ENCODE results near the gene TAS2R43.
"Not testable (repeated sequence)": the region's sequence is repeated elsewhere in the genome, so short reads cannot be mapped to it uniquely, and the experiment has no call there.

Gene TAS2R43

DNA sequence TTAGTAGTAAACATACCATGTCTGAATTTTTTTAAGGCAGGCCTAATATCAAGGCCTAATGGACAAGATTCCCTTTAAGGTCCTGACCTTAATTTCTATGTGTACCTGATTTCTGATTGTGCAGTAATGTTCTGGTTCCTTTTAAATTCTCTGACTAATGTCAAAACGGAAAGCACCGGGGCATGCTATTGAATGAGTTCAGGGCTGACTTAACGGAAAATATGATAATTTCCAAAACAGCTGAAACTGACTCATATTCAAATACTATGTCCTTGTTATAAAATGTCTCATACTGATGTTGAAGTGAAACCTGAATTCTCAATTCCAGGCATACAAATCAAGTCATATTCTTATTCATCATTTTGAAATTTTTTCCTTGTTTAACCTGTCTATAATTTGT is 6.7 kb downstream of the TAS2R43 start:
- H3K27ac Mint-ChIP-seq, result no peak overlapping the region
- H3K36me3 Mint-ChIP-seq, result peaks cover 11% of the 10 kb centered on the region
- H3K9me3 Mint-ChIP-seq, result peaks cover 11% of the 10 kb centered on the region
- no peak for DNase-seq
- CTCF ChIA-PET, result no interaction called here
- H3K4me1 Mint-ChIP-seq, result no peaks in the 10 kb centered on the region
- no peak overlapping the region for H3K4me3 Mint-ChIP-seq
- no peaks in the 10 kb centered on the region for H3K27me3 Mint-ChIP-seq

DNA sequence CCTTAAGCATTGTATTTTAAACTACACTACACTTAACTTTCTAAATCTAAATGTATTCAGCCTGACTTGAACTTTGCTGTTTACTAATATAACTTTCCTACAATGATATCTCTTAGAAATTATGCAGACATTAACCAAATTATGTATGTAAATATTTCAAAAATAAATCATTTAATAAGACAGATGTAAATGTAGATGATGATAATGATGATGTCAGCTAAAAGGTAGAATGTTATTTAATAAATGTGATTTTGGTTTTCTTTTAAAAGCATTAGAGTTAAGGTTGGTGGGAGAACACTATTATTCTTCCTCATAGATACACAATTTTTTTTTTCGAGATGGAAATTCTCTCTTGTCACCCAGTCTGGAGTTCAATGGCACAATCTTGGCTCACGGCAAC is 10.1 kb downstream of the TAS2R43 start:
- CTCF ChIA-PET, result no interaction called here
- H3K27ac Mint-ChIP-seq, result no peak overlapping the region

DNA sequence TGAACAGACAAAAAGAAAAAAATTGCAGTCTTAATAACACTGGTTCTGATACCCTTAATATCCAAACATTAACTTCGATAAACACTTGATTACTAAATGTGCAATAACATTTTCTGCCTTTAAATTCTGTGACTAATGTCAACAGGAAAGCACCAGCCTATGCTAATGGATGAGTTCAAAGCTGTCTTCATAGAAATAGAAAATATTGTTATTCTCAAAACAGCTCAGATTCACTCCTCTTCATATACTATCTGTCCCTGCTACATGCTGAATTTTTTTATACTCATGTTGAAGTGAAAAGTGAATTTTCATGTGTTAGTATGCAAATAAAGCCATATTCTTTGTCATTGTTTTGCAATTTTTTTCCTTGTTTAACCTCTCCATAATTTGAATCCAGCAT is 13.9 kb downstream of the TAS2R43 start:
- DNase-seq, result no peak
- CTCF ChIA-PET, result no interaction called here
- Mint-ChIP-seq H3K27me3 (no peaks in the 10 kb centered on the region), H3K36me3 (peaks cover 10% of the 10 kb centered on the region), H3K9me3 (peaks cover 6% of the 10 kb centered on the region), H3K27ac (no peak overlapping the region), H3K4me1 (no peaks in the 10 kb centered on the region), H3K4me3 (no peak overlapping the region)

More for the DNA sequence above, 10.1 kb downstream of the TAS2R43 start:
- peaks cover 13% of the 10 kb centered on the region for H3K9me3 Mint-ChIP-seq
- no peak for DNase-seq
- H3K4me1 Mint-ChIP-seq, result no peaks in the 10 kb centered on the region
- peaks cover 14% of the 10 kb centered on the region for H3K36me3 Mint-ChIP-seq
- no peak overlapping the region for H3K4me3 Mint-ChIP-seq
- H3K27me3 Mint-ChIP-seq, result no peaks in the 10 kb centered on the region

DNA sequence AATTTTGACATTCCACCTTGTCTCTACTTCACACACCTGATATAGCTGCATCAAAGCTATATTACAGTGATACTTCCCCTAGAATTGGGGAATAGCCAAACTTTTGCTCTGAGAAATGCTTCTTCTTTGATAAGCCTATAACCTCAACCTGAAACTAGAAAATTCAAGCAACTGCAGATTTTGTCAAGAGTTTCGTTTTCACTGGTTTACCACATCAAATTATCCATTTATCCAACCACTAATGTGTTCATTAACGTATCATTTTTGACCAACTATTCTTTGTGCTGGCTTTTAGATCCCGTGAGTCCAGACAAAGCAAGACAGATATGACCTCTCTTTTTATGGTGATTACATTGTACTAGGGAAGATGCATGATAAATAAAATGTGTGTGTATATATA is 16.5 kb downstream of the TAS2R43 start:
- Mint-ChIP-seq H3K9me3 (peaks cover 2% of the 10 kb centered on the region), H3K36me3 (peaks cover 10% of the 10 kb centered on the region), H3K4me3 (no peak overlapping the region), H3K4me1 (no peaks in the 10 kb centered on the region), H3K27me3 (no peaks in the 10 kb centered on the region), H3K27ac (no peak overlapping the region)
- CTCF ChIA-PET, result no interaction called here
- DNase-seq, result no peak

DNA sequence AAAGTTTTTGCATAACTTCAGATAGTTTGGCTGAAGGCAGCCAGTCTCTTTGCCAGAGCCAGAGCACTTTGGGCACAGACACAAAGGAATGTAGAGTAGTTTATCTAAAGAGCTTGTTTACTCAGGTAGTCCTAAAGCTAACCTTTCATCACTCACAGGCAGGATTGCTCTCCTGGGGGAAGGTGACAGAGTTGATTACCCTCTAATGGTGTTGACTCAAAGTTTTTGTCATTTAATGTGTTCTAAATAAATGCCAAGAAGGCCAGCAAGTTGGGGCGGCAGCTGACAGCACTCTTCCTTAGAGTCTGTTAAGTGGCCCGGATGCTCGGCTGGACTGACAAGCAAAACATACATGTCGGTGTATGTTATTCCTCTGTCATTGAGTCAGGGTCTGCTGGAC is 20.7 kb downstream of the TAS2R43 start:
- Mint-ChIP-seq H3K9me3 (no peaks in the 10 kb centered on the region), H3K4me3 (no peak overlapping the region), H3K4me1 (no peaks in the 10 kb centered on the region), H3K36me3 (peaks cover 13% of the 10 kb centered on the region), H3K27ac (no peak overlapping the region), H3K27me3 (no peaks in the 10 kb centered on the region)
- no peak for DNase-seq
- CTCF ChIA-PET, result no interaction called here

DNA sequence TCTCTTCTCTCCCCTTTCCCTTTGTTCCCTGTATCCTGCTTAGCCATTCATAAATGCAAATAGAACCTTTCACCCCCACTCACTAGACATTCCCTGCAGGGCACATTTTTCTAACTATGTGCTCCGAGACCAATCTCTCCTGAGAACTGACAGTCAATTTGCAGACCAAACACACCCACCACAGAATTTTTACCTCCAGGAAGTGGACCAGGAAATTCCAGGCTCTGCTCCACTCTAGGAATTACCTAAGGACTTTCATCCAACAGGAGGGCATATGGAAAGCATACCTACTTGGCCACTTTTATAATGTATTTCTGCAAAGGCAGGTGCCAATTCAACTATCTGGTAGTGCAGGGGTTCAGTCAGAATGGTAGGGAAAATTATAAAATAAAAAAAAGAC is 21.1 kb downstream of the TAS2R43 start:
- no peaks in the 10 kb centered on the region for H3K9me3 Mint-ChIP-seq
- no peaks in the 10 kb centered on the region for H3K27me3 Mint-ChIP-seq
- H3K4me1 Mint-ChIP-seq, result no peaks in the 10 kb centered on the region
- H3K36me3 Mint-ChIP-seq, result peaks cover 13% of the 10 kb centered on the region
- no peak for DNase-seq
- H3K4me3 Mint-ChIP-seq, result no peak overlapping the region
- CTCF ChIA-PET, result no interaction called here
- no peak overlapping the region for H3K27ac Mint-ChIP-seq

DNA sequence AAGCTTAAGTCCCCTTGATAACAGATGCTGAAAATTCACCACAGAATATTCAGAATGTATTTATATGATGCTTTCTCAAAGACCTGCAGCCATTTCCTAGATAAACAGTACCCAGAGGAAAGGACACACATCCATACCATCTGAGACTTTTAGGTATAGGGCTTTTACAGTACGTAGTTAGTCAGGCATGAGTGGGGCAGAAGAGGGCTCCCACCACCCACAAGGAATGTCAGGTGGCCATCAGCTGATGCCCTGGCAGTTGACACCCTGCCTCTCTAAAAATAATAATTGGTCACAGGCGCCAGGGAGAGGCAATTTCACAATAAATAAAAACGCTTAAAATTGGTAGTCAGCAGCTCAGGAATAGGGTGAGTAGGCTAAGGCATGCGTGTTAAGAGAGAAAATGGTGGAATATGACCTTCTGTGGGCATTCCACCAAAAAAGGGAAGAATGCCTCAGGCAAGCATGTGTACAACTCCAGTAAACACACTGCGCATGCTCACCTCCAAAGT is 22.2 kb downstream of the TAS2R43 start:
- CTCF ChIA-PET, result no interaction called here
- no peak for DNase-seq
- H3K4me1 Mint-ChIP-seq, result no peaks in the 10 kb centered on the region
- no peak overlapping the region for H3K27ac Mint-ChIP-seq
- H3K4me3 Mint-ChIP-seq, result no peak overlapping the region
- H3K36me3 Mint-ChIP-seq, result peaks cover 13% of the 10 kb centered on the region
- H3K27me3 Mint-ChIP-seq, result no peaks in the 10 kb centered on the region
- no peaks in the 10 kb centered on the region for H3K9me3 Mint-ChIP-seq

DNA sequence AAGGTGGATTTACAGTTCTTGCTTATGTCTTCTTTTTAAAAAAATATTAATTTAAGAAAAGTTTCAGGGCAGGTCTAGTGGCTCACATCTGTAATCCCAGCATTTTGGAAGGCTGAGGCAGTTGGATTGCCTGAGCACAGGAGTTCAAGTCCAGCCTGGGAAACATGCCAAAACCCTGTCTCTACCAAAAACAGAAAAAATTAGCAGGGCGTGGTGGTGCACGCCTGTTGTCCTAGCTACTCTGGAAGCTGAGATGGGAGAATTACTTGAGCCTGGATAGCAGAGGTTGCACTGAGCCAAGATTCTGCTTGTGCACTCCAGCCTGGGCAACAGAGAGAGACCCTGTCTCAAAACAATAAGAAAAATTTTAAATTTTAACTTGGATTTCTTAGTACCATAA is 24.6 kb downstream of the TAS2R43 start:
- no peak for DNase-seq
- no peaks in the 10 kb centered on the region for H3K4me1 Mint-ChIP-seq

DNA sequence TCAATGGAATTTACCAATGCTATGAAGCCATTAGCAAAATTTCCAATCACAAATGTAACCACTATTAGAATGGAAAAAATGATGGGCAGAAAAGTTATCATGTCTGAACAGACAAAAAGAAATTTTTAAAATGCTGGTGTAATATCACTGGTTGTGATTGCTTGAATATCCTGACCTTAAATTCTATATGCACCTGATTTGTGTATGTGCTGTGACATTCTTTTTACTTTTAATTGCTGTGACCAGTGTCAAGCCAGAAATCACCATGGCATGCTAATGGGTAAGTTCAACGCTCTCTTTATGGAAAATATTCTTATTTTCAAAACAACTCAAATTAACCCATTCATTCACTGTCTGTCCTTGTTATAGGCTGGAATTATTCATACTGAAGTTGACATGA is 29.9 kb downstream of the TAS2R43 start, which contains the start of gene TAS2R46:
Gene TAS2R46, minus strand, starts transcription at position 101 of the 400 bp plus-strand sequence. Its CDS starts 0 bp downstream, at position 101.
- H3K9me3 Mint-ChIP-seq, DNase-seq, H3K36me3 Mint-ChIP-seq, H3K4me1 Mint-ChIP-seq, H3K27me3 Mint-ChIP-seq, CTCF ChIA-PET, H3K4me3 Mint-ChIP-seq, H3K27ac Mint-ChIP-seq: not testable (repeated sequence)

More for the DNA sequence above, 24.6 kb downstream of the TAS2R43 start:
- no peak overlapping the region for H3K27ac Mint-ChIP-seq
- peaks cover 10% of the 10 kb centered on the region for H3K36me3 Mint-ChIP-seq
- no peak overlapping the region for H3K4me3 Mint-ChIP-seq
- H3K27me3 Mint-ChIP-seq, result no peaks in the 10 kb centered on the region
- no peaks in the 10 kb centered on the region for H3K9me3 Mint-ChIP-seq
- CTCF ChIA-PET, result no interaction called here

DNA sequence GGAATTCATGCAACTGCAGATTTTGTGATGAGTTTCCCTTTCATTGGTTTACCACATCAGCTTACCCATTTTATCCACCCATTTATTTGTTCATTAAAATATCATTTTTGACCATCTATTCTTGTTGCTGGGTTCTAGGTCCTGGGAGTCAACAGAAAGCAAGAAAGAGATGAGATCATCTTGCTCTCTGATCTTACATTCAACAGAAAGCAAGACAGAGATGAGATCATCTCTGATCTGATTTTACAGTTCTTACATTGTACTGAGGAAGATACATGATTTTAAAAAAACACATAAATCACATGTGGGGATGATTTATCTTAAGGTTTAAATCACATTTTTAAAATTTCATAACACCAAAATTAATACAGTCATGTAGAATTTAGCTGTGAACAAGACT is 32.3 kb downstream of the TAS2R43 start:
- DNase-seq, result no peak
- no peaks in the 10 kb centered on the region for H3K4me1 Mint-ChIP-seq
- H3K9me3 Mint-ChIP-seq, result no peaks in the 10 kb centered on the region
- no peaks in the 10 kb centered on the region for H3K27me3 Mint-ChIP-seq
- CTCF ChIA-PET, result no interaction called here
- no peak overlapping the region for H3K4me3 Mint-ChIP-seq
- H3K27ac Mint-ChIP-seq, result no peak overlapping the region
- peaks cover 4% of the 10 kb centered on the region for H3K36me3 Mint-ChIP-seq

DNA sequence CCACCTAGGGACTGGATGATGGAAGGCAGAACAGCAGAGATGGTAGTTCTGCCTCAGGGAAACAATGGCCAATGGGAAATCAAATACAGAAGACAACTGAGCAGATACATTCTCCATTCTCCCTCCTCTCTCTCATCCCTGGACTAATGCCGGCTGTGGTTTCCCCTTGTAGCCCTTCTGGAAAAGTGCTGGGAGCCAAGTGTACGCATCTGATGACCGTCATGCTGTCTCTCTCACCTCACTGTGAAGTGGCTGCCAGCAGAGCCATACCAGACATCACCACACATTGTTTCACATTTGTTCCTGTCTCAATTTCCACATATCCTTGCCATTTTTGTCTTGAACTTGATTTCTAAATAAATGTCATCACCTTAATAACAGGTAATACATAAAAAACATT is 33.1 kb downstream of the TAS2R43 start:
- DNase-seq, result no peak
- no peak overlapping the region for H3K4me3 Mint-ChIP-seq
- CTCF ChIA-PET, result no interaction called here
- no peaks in the 10 kb centered on the region for H3K9me3 Mint-ChIP-seq
- peaks cover 4% of the 10 kb centered on the region for H3K36me3 Mint-ChIP-seq
- H3K4me1 Mint-ChIP-seq, result no peaks in the 10 kb centered on the region
- no peak overlapping the region for H3K27ac Mint-ChIP-seq
- no peaks in the 10 kb centered on the region for H3K27me3 Mint-ChIP-seq

DNA sequence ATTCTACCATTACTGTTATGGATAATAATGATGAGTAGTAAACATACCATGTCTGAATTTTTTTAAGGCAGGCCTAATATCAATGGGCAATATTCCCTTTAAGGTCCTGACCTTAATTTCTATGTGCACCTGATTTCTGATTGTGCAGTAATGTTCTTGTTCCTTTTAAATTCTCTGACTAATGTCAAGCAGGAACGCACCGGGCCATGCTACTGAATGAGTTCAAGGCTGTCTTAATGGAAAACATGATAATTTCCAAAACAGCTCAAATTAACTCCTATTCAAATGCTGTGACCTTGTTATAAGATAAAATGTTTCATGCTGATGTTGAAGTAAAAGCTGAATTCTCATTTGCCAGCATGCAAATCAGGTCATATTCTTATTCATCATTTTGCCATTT is 36.8 kb downstream of the TAS2R43 start:
- no peak for DNase-seq
- Mint-ChIP-seq H3K27me3 (no peaks in the 10 kb centered on the region), H3K4me3 (no peak overlapping the region), H3K36me3 (peaks cover 12% of the 10 kb centered on the region), H3K9me3 (peaks cover 12% of the 10 kb centered on the region), H3K27ac (no peak overlapping the region), H3K4me1 (no peaks in the 10 kb centered on the region)
- CTCF ChIA-PET, result no interaction called here

DNA sequence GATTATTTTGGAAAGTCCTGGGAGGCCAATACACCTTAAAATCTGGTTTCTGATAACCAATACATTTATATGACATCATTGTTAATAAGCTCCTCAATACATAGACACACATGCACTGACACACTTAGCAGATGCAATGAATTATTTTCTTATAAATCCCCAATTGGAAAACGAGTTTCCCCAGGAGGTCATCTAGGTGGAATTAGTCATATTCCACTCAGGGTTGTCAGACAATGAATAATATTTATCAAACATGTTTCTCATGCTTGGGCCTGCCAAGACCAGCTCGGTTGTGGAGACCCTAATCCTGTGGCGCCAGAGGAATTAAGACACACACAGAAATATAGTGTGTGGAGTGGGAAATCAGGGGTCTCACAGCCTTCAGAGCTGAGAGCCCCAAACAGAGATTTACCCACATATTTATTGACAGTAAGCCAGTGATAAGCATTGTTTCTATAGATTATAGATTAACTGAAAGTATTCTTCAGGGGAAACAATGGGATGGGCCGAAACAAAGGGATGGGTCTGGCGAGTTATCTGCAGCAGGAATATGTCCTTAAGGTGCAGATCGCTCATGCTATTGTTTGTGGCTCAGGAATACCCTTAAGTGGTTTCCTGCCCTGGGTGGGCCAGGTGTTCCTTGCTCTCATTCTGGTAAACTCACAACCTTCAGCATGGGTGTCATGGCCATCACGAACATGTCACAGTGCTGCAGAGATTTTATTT is 42.1 kb downstream of the TAS2R43 start:
- H3K27ac Mint-ChIP-seq, CTCF ChIA-PET, H3K4me3 Mint-ChIP-seq, DNase-seq, H3K27me3 Mint-ChIP-seq, H3K4me1 Mint-ChIP-seq: not testable (repeated sequence)
- Mint-ChIP-seq H3K9me3 (peaks cover 20% of the 10 kb centered on the region), H3K36me3 (peaks cover 20% of the 10 kb centered on the region)

DNA sequence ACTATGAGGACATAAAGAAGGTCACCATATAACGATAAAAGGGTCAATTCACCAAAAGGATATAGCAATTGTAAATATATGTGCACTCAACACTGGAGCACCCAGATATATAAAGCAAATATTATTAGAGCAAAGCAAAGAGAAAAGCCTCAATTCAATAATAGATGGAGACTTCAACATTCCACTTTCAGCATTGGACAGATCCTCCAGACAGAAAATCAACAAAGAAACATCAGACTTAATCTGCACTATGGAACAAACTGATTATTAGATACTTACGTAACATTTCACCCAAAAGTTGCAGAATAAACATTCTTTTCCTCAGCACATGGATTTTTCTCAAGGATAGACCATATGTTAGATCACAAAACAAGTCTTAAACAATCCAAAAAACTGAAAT is 50.7 kb downstream of the TAS2R43 start:
- DNase-seq, CTCF ChIA-PET, H3K27me3 Mint-ChIP-seq, H3K27ac Mint-ChIP-seq, H3K4me3 Mint-ChIP-seq, H3K9me3 Mint-ChIP-seq, H3K4me1 Mint-ChIP-seq: not testable (repeated sequence)
- H3K36me3 Mint-ChIP-seq, result peaks cover 20% of the 10 kb centered on the region

All from activated naive CD4-positive, alpha-beta T cell treated with anti-CD3 and anti-CD28 coated beads, Interleukin-2, amount 10 ng/mL, durations not matched to agents 7 days and 5 days (primary cell).